Nephron (organoid): ENCODE measurements around the gene RIMBP2.

ENCODE experiments used
- H3K27ac Mint-ChIP-seq, 3 experiments: 2 replicates each; pipeline ENCODE4 v1.8.0; 2020; ENCODE audit warnings: mixed read lengths in 3 of 3, mild to moderate bottlenecking in 2 of 3, moderate library complexity in 1 of 3
- H3K27me3 Mint-ChIP-seq: 2 replicates; pipeline ENCODE4 v1.8.0; 2021; ENCODE audit warnings: low read depth, mild to moderate bottlenecking, moderate library complexity, mixed read lengths
- H3K36me3 Mint-ChIP-seq: 2 replicates; pipeline ENCODE4 v1.8.0; 2020; ENCODE audit warnings: low read depth, mixed read lengths
- H3K4me1 Mint-ChIP-seq: 2 replicates; pipeline ENCODE4 v1.8.0; 2020; ENCODE audit warnings: mixed read lengths
- H3K4me3 Mint-ChIP-seq, 3 experiments: 2 replicates each; pipeline ENCODE4 v1.8.0; 2020; ENCODE audit warnings: mild to moderate bottlenecking in 3 of 3, mixed read lengths in 3 of 3, moderate library complexity in 2 of 3
- H3K9me3 Mint-ChIP-seq: 2 replicates; pipeline ENCODE4 v1.8.0; 2020; ENCODE audit warnings: mixed read lengths
- CTCF ChIP-seq, 3 experiments: fragments of 200-600 bp; sonication (generic); IDR thresholded peaks; one replicate each; pipeline ENCODE4 v1.5.0; 2021; ENCODE audit warnings: antibody characterized with exemption in 3 of 3; ENCODE audit not compliant: unreplicated experiment in 3 of 3

RIMBP2 gene

GRCh38 chr12:130476451-130477135 is 239.5 kb downstream of the RIMBP2 start:
- no peaks in the 10 kb centered on the region for H3K36me3 Mint-ChIP-seq
- no peaks in the 10 kb centered on the region for H3K9me3 Mint-ChIP-seq
- peak overlapping the region in 1 of 3 experiments; percentile 2 for H3K4me3 Mint-ChIP-seq
- H3K4me1 Mint-ChIP-seq, result peaks cover 27% of the 10 kb centered on the region
- H3K27ac Mint-ChIP-seq, result peak overlapping the region in 1 of 3 experiments; percentile 0
- TF ChIP-seq CTCF (IDR thresholded peaks at IDR 0.05; ENCODE audit: unreplicated experiment in 3 of 3), result no peak
- peaks cover 27% of the 10 kb centered on the region for H3K27me3 Mint-ChIP-seq

- H3K27ac Mint-ChIP-seq, result no peak overlapping the region
- TF ChIP-seq CTCF (IDR thresholded peaks at IDR 0.05; ENCODE audit: unreplicated experiment in 3 of 3), result no peak
- no peaks in the 10 kb centered on the region for H3K9me3 Mint-ChIP-seq
- no peak overlapping the region for H3K4me3 Mint-ChIP-seq
- peaks cover 27% of the 10 kb centered on the region for H3K4me1 Mint-ChIP-seq
- peaks cover 27% of the 10 kb centered on the region for H3K27me3 Mint-ChIP-seq
- no peaks in the 10 kb centered on the region for H3K36me3 Mint-ChIP-seq
Measured at GRCh38 chr12:130474599-130475269, 241.4 kb downstream of the RIMBP2 start.

GRCh38 chr12:130473266-130473665 is 242.8 kb downstream of the RIMBP2 start:
- no peak overlapping the region for H3K27ac Mint-ChIP-seq
- H3K4me3 Mint-ChIP-seq, result no peak overlapping the region
- no peaks in the 10 kb centered on the region for H3K36me3 Mint-ChIP-seq
- peaks cover 26% of the 10 kb centered on the region for H3K4me1 Mint-ChIP-seq
- peaks cover 31% of the 10 kb centered on the region for H3K27me3 Mint-ChIP-seq
- no peak for TF ChIP-seq CTCF (IDR thresholded peaks at IDR 0.05; ENCODE audit: unreplicated experiment in 3 of 3)
- no peaks in the 10 kb centered on the region for H3K9me3 Mint-ChIP-seq

- no peak for TF ChIP-seq CTCF (IDR thresholded peaks at IDR 0.05; ENCODE audit: unreplicated experiment in 3 of 3)
- H3K9me3 Mint-ChIP-seq, result no peaks in the 10 kb centered on the region
- H3K4me1 Mint-ChIP-seq, result peaks cover 10% of the 10 kb centered on the region
- H3K27ac Mint-ChIP-seq, result no peak overlapping the region
- peaks cover 26% of the 10 kb centered on the region for H3K27me3 Mint-ChIP-seq
- H3K36me3 Mint-ChIP-seq, result peaks cover 6% of the 10 kb centered on the region
- no peak overlapping the region for H3K4me3 Mint-ChIP-seq
Measured at GRCh38 chr12:130470969-130471368, 245.1 kb downstream of the RIMBP2 start.

GRCh38 chr12:130469552-130469951 is 246.5 kb downstream of the RIMBP2 start:
- H3K9me3 Mint-ChIP-seq, result no peaks in the 10 kb centered on the region
- peaks cover 16% of the 10 kb centered on the region for H3K27me3 Mint-ChIP-seq
- no peak overlapping the region for H3K4me3 Mint-ChIP-seq
- no peaks in the 10 kb centered on the region for H3K4me1 Mint-ChIP-seq
- TF ChIP-seq CTCF (IDR thresholded peaks at IDR 0.05; ENCODE audit: unreplicated experiment in 3 of 3), result no peak
- no peak overlapping the region for H3K27ac Mint-ChIP-seq
- peaks cover 6% of the 10 kb centered on the region for H3K36me3 Mint-ChIP-seq
